Activated T-cell treated with anti-CD3 and anti-CD28 coated beads, Interleukin-2, amount 50 U/mL, for 24 hours (primary cell): Measurements from ENCODE around the gene RETREG1.
A peak's percentile ranks its signal among the peaks of the same experiment; 100 is the strongest.

ENCODE experiments used
- DNase-seq: peaks from one replicate; pipeline ENCODE4 v3.0.0-alpha.2; 2020
- H3K27ac Mint-ChIP-seq: 2 replicates; pipeline ENCODE4 v1.8.0; 2020; ENCODE audit warnings: mild to moderate bottlenecking, mixed read lengths
- H3K27me3 Mint-ChIP-seq: 2 replicates; pipeline ENCODE4 v1.8.0; 2020; ENCODE audit warnings: mixed read lengths
- H3K36me3 Mint-ChIP-seq: 2 replicates; pipeline ENCODE4 v1.8.0; 2020; ENCODE audit warnings: low read depth, mixed read lengths
- H3K4me1 Mint-ChIP-seq: 2 replicates; pipeline ENCODE4 v1.8.0; 2020; ENCODE audit warnings: low read depth, mixed read lengths
- H3K4me3 Mint-ChIP-seq: 2 replicates; pipeline ENCODE4 v1.8.0; 2020; ENCODE audit warnings: mild to moderate bottlenecking, moderate library complexity, mixed read lengths
- H3K9me3 Mint-ChIP-seq: 2 replicates; pipeline ENCODE4 v1.8.0; 2020; ENCODE audit warnings: mixed read lengths

RETREG1 gene

GRCh38 chr5:16467363-16468219 lies 149.2 kb downstream of the RETREG1 start:
- Mint-ChIP-seq H3K4me1 (peaks cover 74% of the 10 kb centered on the region), H3K27me3 (no peaks in the 10 kb centered on the region), H3K9me3 (no peaks in the 10 kb centered on the region), H3K27ac (peak overlapping the region; percentile 94), H3K36me3 (peaks cover 54% of the 10 kb centered on the region), H3K4me3 (peak overlapping the region; percentile 97)
- DNase-seq, result no peak

GRCh38 chr5:16465544-16466432 lies 151.0 kb downstream of the RETREG1 start, which contains the start of gene ZNF622:
Gene ZNF622 (minus strand): TSS chr5:16465800. CDS start chr5:16465665, 135 bp downstream.
- H3K36me3 Mint-ChIP-seq, result peaks cover 70% of the 10 kb centered on the region
- no peaks in the 10 kb centered on the region for H3K9me3 Mint-ChIP-seq
- peak within 1 kb of the TSS; percentile 97 for H3K4me3 Mint-ChIP-seq
- H3K27me3 Mint-ChIP-seq, result no peaks in the 10 kb centered on the region
- H3K27ac Mint-ChIP-seq, result peak within 1 kb of the TSS; percentile 94
- peaks cover 79% of the 10 kb centered on the region for H3K4me1 Mint-ChIP-seq
- peak; percentile 91 for DNase-seq

- Mint-ChIP-seq H3K4me1 (peaks cover 82% of the 10 kb centered on the region), H3K27me3 (no peaks in the 10 kb centered on the region), H3K36me3 (peaks cover 77% of the 10 kb centered on the region), H3K27ac (peak overlapping the region; percentile 94), H3K4me3 (peak overlapping the region; percentile 97), H3K9me3 (no peaks in the 10 kb centered on the region)
- DNase-seq, result no peak
These were observed 151.9 kb downstream of the RETREG1 start for GRCh38 chr5:16464664-16465543.

GRCh38 chr5:16464231-16464630 lies 152.6 kb downstream of the RETREG1 start:
- Mint-ChIP-seq H3K36me3 (peaks cover 79% of the 10 kb centered on the region), H3K27me3 (no peaks in the 10 kb centered on the region), H3K4me3 (peak overlapping the region; percentile 97), H3K27ac (peak overlapping the region; percentile 94), H3K4me1 (peaks cover 85% of the 10 kb centered on the region), H3K9me3 (no peaks in the 10 kb centered on the region)
- no peak for DNase-seq

- H3K27ac Mint-ChIP-seq, result peak overlapping the region; percentile 53
These were observed 155.0 kb downstream of the RETREG1 start for GRCh38 chr5:16461782-16462181.

GRCh38 chr5:16461026-16461425 lies 155.8 kb downstream of the RETREG1 start:
- Mint-ChIP-seq H3K27me3 (no peaks in the 10 kb centered on the region), H3K9me3 (no peaks in the 10 kb centered on the region), H3K27ac (peak overlapping the region; percentile 53), H3K4me1 (peaks cover 86% of the 10 kb centered on the region), H3K4me3 (peak overlapping the region; percentile 16), H3K36me3 (peaks cover 99% of the 10 kb centered on the region)
- no peak for DNase-seq

More at GRCh38 chr5:16461782-16462181, 155.0 kb downstream of the RETREG1 start:
- Mint-ChIP-seq H3K36me3 (peaks cover 95% of the 10 kb centered on the region), H3K9me3 (no peaks in the 10 kb centered on the region), H3K27me3 (no peaks in the 10 kb centered on the region), H3K4me1 (peaks cover 85% of the 10 kb centered on the region), H3K4me3 (peak overlapping the region; percentile 8)
- DNase-seq, result no peak

- peaks cover 99% of the 10 kb centered on the region for H3K36me3 Mint-ChIP-seq
- H3K27me3 Mint-ChIP-seq, result no peaks in the 10 kb centered on the region
- no peaks in the 10 kb centered on the region for H3K9me3 Mint-ChIP-seq
- DNase-seq, result no peak
- peak overlapping the region; percentile 78 for H3K27ac Mint-ChIP-seq
- peaks cover 97% of the 10 kb centered on the region for H3K4me1 Mint-ChIP-seq
- H3K4me3 Mint-ChIP-seq, result peak overlapping the region; percentile 0
These were observed 157.3 kb downstream of the RETREG1 start for GRCh38 chr5:16459451-16459850.

- H3K27ac Mint-ChIP-seq, result peak overlapping the region; percentile 78
- no peaks in the 10 kb centered on the region for H3K27me3 Mint-ChIP-seq
- H3K9me3 Mint-ChIP-seq, result no peaks in the 10 kb centered on the region
- peaks cover 88% of the 10 kb centered on the region for H3K4me1 Mint-ChIP-seq
- H3K36me3 Mint-ChIP-seq, result peaks cover 96% of the 10 kb centered on the region
- H3K4me3 Mint-ChIP-seq, result peak overlapping the region; percentile 1
- no peak for DNase-seq
These were observed 158.9 kb downstream of the RETREG1 start for GRCh38 chr5:16457853-16458252.

- Mint-ChIP-seq H3K9me3 (no peaks in the 10 kb centered on the region), H3K4me1 (peaks cover 84% of the 10 kb centered on the region), H3K27ac (peak overlapping the region; percentile 78), H3K36me3 (peaks cover 96% of the 10 kb centered on the region), H3K27me3 (no peaks in the 10 kb centered on the region), H3K4me3 (peak overlapping the region; percentile 1)
- no peak for DNase-seq
These were observed 159.3 kb downstream of the RETREG1 start for GRCh38 chr5:16457451-16457850.

- Mint-ChIP-seq H3K27ac (peak overlapping the region; percentile 95), H3K27me3 (no peaks in the 10 kb centered on the region), H3K36me3 (peaks cover 96% of the 10 kb centered on the region), H3K4me3 (peak overlapping the region; percentile 58), H3K9me3 (no peaks in the 10 kb centered on the region), H3K4me1 (peaks cover 72% of the 10 kb centered on the region)
- DNase-seq, result no peak
These were observed 160.5 kb downstream of the RETREG1 start for GRCh38 chr5:16456103-16456832.

- H3K9me3 Mint-ChIP-seq, result no peaks in the 10 kb centered on the region
- no peaks in the 10 kb centered on the region for H3K27me3 Mint-ChIP-seq
- peaks cover 96% of the 10 kb centered on the region for H3K36me3 Mint-ChIP-seq
- H3K4me3 Mint-ChIP-seq, result peak overlapping the region; percentile 58
- no peak for DNase-seq
- peak overlapping the region; percentile 95 for H3K27ac Mint-ChIP-seq
- H3K4me1 Mint-ChIP-seq, result peaks cover 66% of the 10 kb centered on the region
These were observed 161.1 kb downstream of the RETREG1 start for GRCh38 chr5:16455668-16456067.

- Mint-ChIP-seq H3K9me3 (no peaks in the 10 kb centered on the region), H3K27me3 (no peaks in the 10 kb centered on the region), H3K4me1 (peaks cover 57% of the 10 kb centered on the region), H3K36me3 (peaks cover 96% of the 10 kb centered on the region), H3K27ac (peak overlapping the region; percentile 40), H3K4me3 (no peak overlapping the region)
- DNase-seq, result no peak
These were observed 162.1 kb downstream of the RETREG1 start for GRCh38 chr5:16454686-16455085.

- Mint-ChIP-seq H3K9me3 (no peaks in the 10 kb centered on the region), H3K36me3 (peaks cover 98% of the 10 kb centered on the region), H3K27me3 (no peaks in the 10 kb centered on the region), H3K4me3 (no peak overlapping the region), H3K4me1 (peaks cover 48% of the 10 kb centered on the region), H3K27ac (peak overlapping the region; percentile 57)
- no peak for DNase-seq
These were observed 163.2 kb downstream of the RETREG1 start for GRCh38 chr5:16453609-16454008.
